Measurements from ENCODE around the gene DERL3.
A peak's percentile ranks its signal among the peaks of the same experiment; 100 is the strongest.

DERL3 gene

DNA sequence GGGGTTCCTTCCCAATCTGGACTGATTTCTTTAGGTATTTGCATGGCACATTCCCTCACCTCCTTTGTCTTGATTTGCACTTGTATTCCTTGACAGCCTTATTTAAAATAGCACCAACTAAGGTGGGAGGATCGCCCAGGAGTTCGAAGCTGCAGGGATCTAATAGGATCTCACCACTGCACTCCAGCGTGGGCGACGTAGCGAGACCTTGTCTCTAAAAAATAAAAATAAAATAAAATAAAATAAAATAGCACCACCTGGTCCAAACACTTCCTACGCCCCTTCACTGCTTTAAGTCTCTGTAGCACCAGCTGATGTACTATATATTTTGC lies 19.6 kb upstream of the DERL3 start:
- Mint-ChIP-seq H3K4me3 (peak overlapping the region; percentile 96), H3K9me3 (no peaks in the 10 kb centered on the region), H3K36me3 (ENCODE audit: insufficient read depth) (peaks cover 10% of the 10 kb centered on the region), H3K4me1 (peaks cover 30% of the 10 kb centered on the region), H3K27ac (ENCODE audit: low read depth) (no peak overlapping the region), H3K27me3 (no peaks in the 10 kb centered on the region)
- DNase-seq (ENCODE audit: low spot score in 2 of 2) (no peak), ATAC-seq (replicated peaks; ENCODE audit: extremely low read depth, poor library complexity, severe bottlenecking) (no peak)

DNA sequence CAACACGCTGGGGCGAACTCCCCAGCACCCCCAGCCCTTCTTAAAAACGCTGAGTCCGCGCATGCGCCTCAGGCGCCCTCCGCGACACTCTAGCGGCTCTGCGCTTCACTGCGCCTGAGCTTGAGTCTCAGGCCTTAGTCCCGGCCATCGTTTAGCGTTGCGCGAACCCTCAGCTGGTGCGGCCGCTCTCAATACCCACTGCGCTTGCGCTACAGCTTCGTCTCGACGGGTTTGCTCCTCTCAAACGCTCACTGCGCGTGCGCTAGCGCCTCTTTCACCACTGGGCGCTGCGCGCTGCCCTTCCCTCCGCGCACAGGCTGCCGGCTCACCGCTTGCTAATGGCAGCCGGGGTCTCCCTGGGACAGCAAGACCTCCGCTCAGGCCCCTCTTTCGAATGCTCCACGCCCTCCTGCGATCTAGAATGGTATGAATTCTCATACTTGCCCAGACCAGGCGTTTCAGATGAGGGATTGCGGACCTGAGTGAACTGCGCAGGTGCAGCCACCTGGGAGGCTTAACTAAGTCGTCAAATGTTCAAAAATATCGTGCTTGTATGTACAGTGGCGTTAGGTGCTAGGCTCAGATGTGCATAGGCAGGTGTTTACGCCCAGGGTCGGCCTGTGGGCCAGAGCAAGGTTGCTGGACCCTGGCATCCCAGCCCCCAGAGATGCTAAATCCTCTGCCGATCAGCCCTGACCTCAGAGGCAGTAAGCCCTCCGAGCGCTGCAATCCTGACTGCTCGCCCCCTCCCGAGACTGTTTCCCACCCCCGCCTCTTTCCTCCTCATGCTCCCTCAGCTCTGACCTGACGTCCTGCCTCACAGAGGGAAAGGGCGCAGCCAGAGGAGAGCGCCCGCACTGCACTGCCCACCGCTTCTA lies 19.0 kb upstream of the DERL3 start, which contains the start of gene SLC2A11:
Gene SLC2A11 (plus strand): TSS at position 270 of the 878 bp plus-strand sequence. CDS start 125 bp downstream, at position 395.
- DNase-seq (ENCODE audit: low spot score in 2 of 2) (peak; percentile 78 to 87), ATAC-seq (replicated peaks; ENCODE audit: extremely low read depth, poor library complexity, severe bottlenecking) (peak; percentile 95)
- Mint-ChIP-seq H3K27ac (ENCODE audit: low read depth) (peak within 1 kb of the TSS; percentile 88), H3K9me3 (no peaks in the 10 kb centered on the region), H3K4me3 (peak within 1 kb of the TSS; percentile 96), H3K27me3 (no peaks in the 10 kb centered on the region), H3K4me1 (peaks cover 30% of the 10 kb centered on the region), H3K36me3 (ENCODE audit: insufficient read depth) (peaks cover 10% of the 10 kb centered on the region)

DNA sequence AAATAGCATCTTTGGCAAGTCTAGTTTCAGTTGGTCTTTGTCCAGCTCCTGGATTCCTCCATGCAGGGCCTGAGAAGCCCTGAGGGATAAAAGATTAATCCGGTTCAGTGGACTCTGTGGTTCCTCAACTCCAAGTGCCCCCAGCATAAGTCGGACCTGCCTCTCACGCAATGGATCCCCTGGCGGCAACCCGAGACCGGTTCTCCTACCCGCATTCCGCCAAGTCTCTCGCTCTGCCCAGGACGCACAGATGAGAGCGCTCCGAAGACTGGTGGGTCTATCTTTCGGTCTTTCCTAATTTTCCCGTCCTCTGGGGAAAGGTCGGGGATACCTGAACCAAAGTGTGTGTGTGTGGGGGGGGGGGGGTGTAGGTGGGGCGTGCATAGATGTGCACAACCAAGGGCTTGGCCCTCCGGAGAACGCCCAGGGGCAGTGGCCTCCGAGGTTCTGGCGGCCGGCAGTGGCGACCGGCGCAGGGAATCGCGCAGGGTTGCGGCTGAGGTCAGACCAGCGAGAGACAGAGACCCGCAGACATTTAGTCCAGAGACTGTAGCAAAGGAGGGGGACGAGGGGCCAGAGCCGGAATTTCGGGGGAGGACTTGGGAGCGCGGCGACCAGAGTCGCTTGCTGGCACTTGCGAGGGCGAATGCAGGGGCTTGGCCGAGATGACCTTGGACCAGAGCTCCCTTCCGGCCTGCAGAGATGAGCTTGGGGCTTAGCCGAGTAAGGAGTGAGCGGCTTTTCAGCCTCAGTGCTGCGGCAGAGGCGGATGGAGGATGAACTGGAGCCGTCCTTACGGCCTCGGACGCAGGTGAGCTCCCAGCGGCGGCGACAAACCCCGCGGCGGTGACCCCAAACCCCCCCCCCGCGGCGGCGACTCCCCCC lies 18.2 kb upstream of the DERL3 start:
- Mint-ChIP-seq H3K9me3 (no peaks in the 10 kb centered on the region), H3K36me3 (ENCODE audit: insufficient read depth) (peaks cover 10% of the 10 kb centered on the region), H3K27ac (ENCODE audit: low read depth) (peak overlapping the region; percentile 88), H3K4me3 (peak overlapping the region; percentile 96), H3K4me1 (peaks cover 25% of the 10 kb centered on the region), H3K27me3 (no peaks in the 10 kb centered on the region)
- ATAC-seq (replicated peaks; ENCODE audit: extremely low read depth, poor library complexity, severe bottlenecking) (peak; percentile 19), DNase-seq (ENCODE audit: low spot score in 2 of 2) (no peak)

- H3K27ac Mint-ChIP-seq (ENCODE audit: low read depth) = no peak overlapping the region
- no peak for ATAC-seq (replicated peaks; ENCODE audit: extremely low read depth, poor library complexity, severe bottlenecking)
These were observed 11.4 kb upstream of the DERL3 start for GRCh38 chr22:23850136-23850611.

GRCh38 chr22:23849009-23850006 lies 10.5 kb upstream of the DERL3 start:
- Mint-ChIP-seq H3K4me1 (no peaks in the 10 kb centered on the region), H3K36me3 (ENCODE audit: insufficient read depth) (peaks cover 1% of the 10 kb centered on the region), H3K27me3 (no peaks in the 10 kb centered on the region), H3K27ac (ENCODE audit: low read depth) (no peak overlapping the region), H3K4me3 (no peak overlapping the region), H3K9me3 (no peaks in the 10 kb centered on the region)
- ATAC-seq (replicated peaks; ENCODE audit: extremely low read depth, poor library complexity, severe bottlenecking) = peak; percentile 89
- DNase-seq (ENCODE audit: low spot score in 2 of 2) = peak; percentile 73 to 84

More at GRCh38 chr22:23850136-23850611, 11.4 kb upstream of the DERL3 start:
- no peaks in the 10 kb centered on the region for H3K4me1 Mint-ChIP-seq
- no peak overlapping the region for H3K4me3 Mint-ChIP-seq
- H3K36me3 Mint-ChIP-seq (ENCODE audit: insufficient read depth) = peaks cover 1% of the 10 kb centered on the region
- no peaks in the 10 kb centered on the region for H3K27me3 Mint-ChIP-seq
- H3K9me3 Mint-ChIP-seq = no peaks in the 10 kb centered on the region
- DNase-seq (ENCODE audit: low spot score in 2 of 2) = no peak

DNA sequence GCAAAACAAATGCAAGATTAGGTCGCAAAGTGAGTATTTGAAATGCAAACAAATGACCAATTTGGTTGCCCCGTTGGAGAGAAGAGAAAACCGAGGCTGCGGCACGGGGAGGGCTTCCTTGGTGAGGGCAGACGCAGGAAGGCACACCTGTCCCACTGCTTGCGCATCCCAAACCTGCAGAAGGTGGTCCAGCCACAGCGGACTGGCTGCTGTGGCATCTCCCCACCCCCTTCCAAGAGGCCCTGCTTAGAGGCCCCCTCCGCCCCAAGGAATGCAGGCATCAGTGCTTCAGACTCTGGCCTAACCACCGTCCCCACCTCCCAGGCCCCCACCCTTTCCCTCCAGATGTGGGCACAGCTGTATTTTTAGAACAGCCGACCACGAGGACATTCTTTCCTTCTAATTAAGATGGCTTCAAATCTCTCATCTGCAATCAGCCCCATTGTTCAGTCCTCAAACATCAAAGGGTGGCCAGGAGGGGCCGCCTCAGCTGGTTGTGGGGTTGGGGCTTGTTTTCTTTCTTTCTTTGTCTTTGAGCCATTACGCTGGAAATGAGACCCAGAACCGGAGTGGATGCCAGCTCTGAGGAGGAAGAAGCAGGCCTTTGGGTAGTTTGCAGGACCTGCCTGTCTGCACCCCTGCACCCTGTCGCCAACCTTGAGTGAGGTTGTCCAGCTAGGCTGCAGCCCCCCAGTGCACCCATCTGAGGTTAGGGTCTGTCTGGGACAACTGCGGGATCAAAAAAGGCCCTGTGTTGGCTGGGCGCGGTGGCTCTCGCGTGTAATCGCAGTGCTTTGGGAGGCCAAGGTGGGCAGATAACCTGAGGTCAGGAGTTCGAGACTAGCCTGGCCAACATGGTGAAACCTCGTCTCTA lies 9.4 kb upstream of the DERL3 start:
- H3K36me3 Mint-ChIP-seq (ENCODE audit: insufficient read depth) = peaks cover 1% of the 10 kb centered on the region
- H3K9me3 Mint-ChIP-seq = no peaks in the 10 kb centered on the region
- no peaks in the 10 kb centered on the region for H3K4me1 Mint-ChIP-seq
- H3K27me3 Mint-ChIP-seq = no peaks in the 10 kb centered on the region
- H3K4me3 Mint-ChIP-seq = no peak overlapping the region
- no peak for DNase-seq (ENCODE audit: low spot score in 2 of 2)
- no peak overlapping the region for H3K27ac Mint-ChIP-seq (ENCODE audit: low read depth)
- no peak for ATAC-seq (replicated peaks; ENCODE audit: extremely low read depth, poor library complexity, severe bottlenecking)

DNA sequence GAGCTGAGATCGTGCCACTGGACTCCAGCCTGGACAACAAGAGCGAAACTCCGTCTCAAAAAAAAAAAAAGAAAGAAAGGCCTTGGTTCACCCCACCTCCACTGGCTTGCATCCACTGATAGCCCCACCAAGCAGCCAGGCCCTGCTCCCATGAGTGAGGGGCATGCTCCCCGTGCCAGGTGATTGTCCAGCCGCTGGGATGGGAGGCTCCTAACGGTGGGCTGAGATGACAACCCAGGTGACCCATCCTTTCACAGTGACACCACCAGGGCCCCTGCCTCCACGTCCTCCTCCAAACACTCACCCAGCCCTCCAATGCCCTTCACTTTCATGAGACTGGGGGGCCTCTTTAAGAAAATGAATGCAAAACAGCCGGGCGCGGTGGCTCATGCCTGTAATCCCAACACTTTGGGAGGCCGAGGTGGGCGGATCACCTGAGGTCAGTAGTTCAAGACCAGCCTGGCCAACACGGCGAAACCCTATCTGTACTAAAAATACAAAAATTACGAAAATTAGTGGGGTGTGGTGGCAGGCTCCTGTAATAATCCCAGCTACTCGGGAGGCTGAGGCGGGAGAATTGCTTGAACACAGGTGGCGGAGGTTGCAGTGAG lies 8.6 kb upstream of the DERL3 start:
- ATAC-seq (replicated peaks; ENCODE audit: extremely low read depth, poor library complexity, severe bottlenecking) (no peak), DNase-seq (ENCODE audit: low spot score in 2 of 2) (no peak)
- Mint-ChIP-seq H3K4me1 (no peaks in the 10 kb centered on the region), H3K4me3 (no peak overlapping the region), H3K27ac (ENCODE audit: low read depth) (no peak overlapping the region), H3K27me3 (no peaks in the 10 kb centered on the region), H3K36me3 (ENCODE audit: insufficient read depth) (peaks cover 1% of the 10 kb centered on the region), H3K9me3 (no peaks in the 10 kb centered on the region)

DNA sequence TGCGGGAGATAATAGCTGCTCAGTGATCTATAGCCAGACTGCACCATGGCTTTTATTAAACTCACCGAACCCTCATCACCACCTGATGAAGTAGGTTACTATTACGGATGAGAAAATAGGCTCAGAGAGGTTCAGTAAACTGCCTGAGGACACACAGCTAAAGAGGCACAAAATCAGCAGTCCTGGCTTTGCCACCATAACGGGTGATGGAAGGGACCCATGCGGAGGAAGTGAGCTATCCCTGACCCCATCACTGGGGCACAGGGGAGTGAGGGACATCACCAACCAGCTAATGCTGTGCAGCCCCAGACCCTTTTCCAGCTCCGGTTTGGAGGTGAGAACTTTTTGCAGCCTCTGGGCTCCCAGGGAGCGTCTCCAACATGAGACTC lies 7.3 kb upstream of the DERL3 start:
- Mint-ChIP-seq H3K4me3 (no peak overlapping the region), H3K4me1 (no peaks in the 10 kb centered on the region), H3K9me3 (no peaks in the 10 kb centered on the region), H3K36me3 (ENCODE audit: insufficient read depth) (peaks cover 1% of the 10 kb centered on the region), H3K27me3 (no peaks in the 10 kb centered on the region), H3K27ac (ENCODE audit: low read depth) (no peak overlapping the region)
- DNase-seq (ENCODE audit: low spot score in 2 of 2) (no peak), ATAC-seq (replicated peaks; ENCODE audit: extremely low read depth, poor library complexity, severe bottlenecking) (no peak)

GRCh38 chr22:23845265-23846080 lies 6.7 kb upstream of the DERL3 start:
- Mint-ChIP-seq H3K36me3 (ENCODE audit: insufficient read depth) (peaks cover 1% of the 10 kb centered on the region), H3K27me3 (no peaks in the 10 kb centered on the region), H3K27ac (ENCODE audit: low read depth) (no peak overlapping the region), H3K9me3 (no peaks in the 10 kb centered on the region), H3K4me1 (no peaks in the 10 kb centered on the region), H3K4me3 (no peak overlapping the region)
- no peak for ATAC-seq (replicated peaks; ENCODE audit: extremely low read depth, poor library complexity, severe bottlenecking)
- DNase-seq (ENCODE audit: low spot score in 2 of 2) = no peak

GRCh38 chr22:23844739-23845202 lies 6.0 kb upstream of the DERL3 start:
- no peak overlapping the region for H3K27ac Mint-ChIP-seq (ENCODE audit: low read depth)
- no peaks in the 10 kb centered on the region for H3K27me3 Mint-ChIP-seq
- H3K4me1 Mint-ChIP-seq = no peaks in the 10 kb centered on the region

More at GRCh38 chr22:23844739-23845202, 6.0 kb upstream of the DERL3 start:
- no peak for DNase-seq (ENCODE audit: low spot score in 2 of 2)
- Mint-ChIP-seq H3K36me3 (ENCODE audit: insufficient read depth) (peaks cover 1% of the 10 kb centered on the region), H3K9me3 (no peaks in the 10 kb centered on the region), H3K4me3 (no peak overlapping the region)
- ATAC-seq (replicated peaks; ENCODE audit: extremely low read depth, poor library complexity, severe bottlenecking) = no peak
